ENCODE data around the gene CCKAR. TPM values are rescaled to one million over a fixed set of nuclear protein-coding genes. Genes with fewer than 3 reads are reported as not detected.
"Not testable (repeated sequence)": the region's sequence is repeated elsewhere in the genome, so short reads cannot be mapped to it uniquely, and the experiment has no call there.

CCKAR gene
- total and polyA plus RNA-seq, 7 donors, result not detected

- Histone ChIP-seq H3K4me3 (no peak overlapping the region), H3K36me3 (ENCODE audit: insufficient read depth in 1 of 2, low read depth in 1 of 2) (no peaks in the 10 kb centered on the region), H3K27ac (no peak overlapping the region), H3K27me3 (ENCODE audit: insufficient read depth in 3 of 3, low read length in 2 of 3) (no peaks in the 10 kb centered on the region), H3K9me3 (no peaks in the 10 kb centered on the region), H3K4me1 (no peaks in the 10 kb centered on the region)
- WGBS, 3 donors, result 78 to 90% (median 86%) methylated on average over 4 of the region's 4 CpGs
- ATAC-seq, result no peak
- no peak for DNase-seq
- intact Hi-C loops (cut with DNase I), result no loop called here
- no peak for TF ChIP-seq CTCF (IDR thresholded peaks at IDR 0.05)
Measured at GRCh38 chr4:26507286-26507685, 17.0 kb upstream of the CCKAR start.

DNA sequence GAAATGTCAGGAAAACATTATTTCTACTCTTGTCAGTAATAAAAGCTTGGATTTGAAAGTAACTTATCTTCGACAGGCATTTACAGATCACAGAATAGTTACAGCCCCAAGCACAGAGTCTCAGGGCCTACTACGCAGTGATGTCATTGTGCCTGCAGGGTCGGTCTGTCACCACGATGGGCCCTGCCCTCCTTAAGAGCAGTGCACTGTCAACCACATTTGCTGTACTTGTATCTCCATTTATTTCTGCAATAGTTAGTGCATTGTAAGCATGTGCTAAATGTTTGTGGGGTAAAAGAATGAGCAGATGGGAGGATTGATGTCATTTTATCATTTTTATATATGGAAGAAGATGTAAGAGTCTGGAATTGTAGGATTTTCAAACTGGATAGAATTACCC is 13.6 kb upstream of the CCKAR start:
- Histone ChIP-seq H3K36me3 (ENCODE audit: insufficient read depth in 1 of 2, low read depth in 1 of 2) (no peaks in the 10 kb centered on the region), H3K4me3 (peak overlapping the region; percentile 25), H3K9me3 (peaks cover 12% of the 10 kb centered on the region), H3K27me3 (ENCODE audit: insufficient read depth in 3 of 3, low read length in 2 of 3) (no peaks in the 10 kb centered on the region), H3K27ac (no peak overlapping the region), H3K4me1 (no peaks in the 10 kb centered on the region)
- ATAC-seq (no peak), DNase-seq (no peak)
- intact Hi-C loops (cut with DNase I), result no loop called here
- WGBS, 3 donors, result 66 to 76% (median 70%) methylated on average over 4 of the region's 4 CpGs
- no peak for TF ChIP-seq CTCF (IDR thresholded peaks at IDR 0.05)

DNA sequence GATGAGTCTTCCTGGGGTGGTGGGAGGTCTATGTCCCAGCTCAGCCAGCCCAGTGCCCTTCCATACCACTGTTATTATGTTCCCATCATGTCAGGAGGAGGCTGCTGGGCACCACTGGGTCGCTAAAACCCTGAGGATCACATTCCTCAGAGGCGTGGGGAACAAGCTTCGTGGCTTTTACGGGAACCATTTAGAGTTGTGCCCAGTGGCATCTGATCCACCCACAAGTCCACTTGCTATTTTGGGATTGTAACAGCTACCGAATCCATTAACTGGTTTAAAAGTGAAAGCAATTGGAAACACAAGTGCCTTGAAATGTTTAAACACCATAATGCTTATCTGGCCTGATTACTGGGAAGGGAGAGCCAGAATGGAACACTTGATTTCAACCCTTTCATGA is 13.1 kb upstream of the CCKAR start:
- WGBS, 3 donors, result 20 to 54% (median 28%) methylated on average over 5 of the region's 5 CpGs
- no peak for TF ChIP-seq CTCF (IDR thresholded peaks at IDR 0.05)
- DNase-seq, result no peak
- intact Hi-C loops (cut with DNase I), result no loop called here
- Histone ChIP-seq H3K4me1 (no peaks in the 10 kb centered on the region), H3K27me3 (ENCODE audit: insufficient read depth in 3 of 3, low read length in 2 of 3) (no peaks in the 10 kb centered on the region), H3K9me3 (peaks cover 12% of the 10 kb centered on the region), H3K36me3 (ENCODE audit: insufficient read depth in 1 of 2, low read depth in 1 of 2) (no peaks in the 10 kb centered on the region), H3K27ac (no peak overlapping the region), H3K4me3 (peak overlapping the region; percentile 25)
- peak in 1 of 4 donors; percentile 37 for ATAC-seq

DNA sequence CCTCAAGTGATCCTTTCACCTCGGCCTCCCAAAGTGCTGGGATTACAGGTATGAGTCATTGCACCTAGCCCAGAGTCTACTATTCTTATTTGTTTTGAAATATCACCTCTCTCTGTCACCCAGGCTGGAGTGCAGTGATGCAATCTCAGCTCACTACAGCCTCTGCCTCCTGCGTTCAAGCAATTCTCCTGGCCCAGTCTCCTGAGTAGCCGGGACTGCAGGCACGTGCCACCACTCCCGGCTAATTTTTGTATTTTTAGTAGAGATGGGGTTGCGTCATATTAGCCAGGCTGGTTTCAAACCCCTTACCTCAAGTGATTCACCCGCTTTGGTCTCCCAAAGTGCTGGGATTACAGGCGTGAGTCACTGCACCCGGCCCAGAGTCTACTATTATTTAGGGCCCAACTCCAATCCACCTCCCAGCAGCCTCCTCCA is 10.3 kb upstream of the CCKAR start:
- ATAC-seq; H3K27ac ChIP-seq; H3K4me1 ChIP-seq; intact Hi-C loops (cut with DNase I); DNase-seq; H3K27me3 ChIP-seq (ENCODE audit: insufficient read depth in 3 of 3, low read length in 2 of 3); H3K36me3 ChIP-seq (ENCODE audit: insufficient read depth in 1 of 2, low read depth in 1 of 2); H3K4me3 ChIP-seq: not testable (repeated sequence)
- H3K9me3 ChIP-seq, result peaks cover 12% of the 10 kb centered on the region
- WGBS, 3 donors, result 90 to 92% (median 91%) methylated on average over 9 of the region's 9 CpGs

GRCh38 chr4:26496207-26496783 is 6.0 kb upstream of the CCKAR start:
- ATAC-seq, result no peak
- intact Hi-C loops (cut with DNase I), result no loop called here
- no peak overlapping the region for H3K4me3 ChIP-seq
- H3K36me3 ChIP-seq (ENCODE audit: insufficient read depth in 1 of 2, low read depth in 1 of 2), result no peaks in the 10 kb centered on the region
- H3K9me3 ChIP-seq, result peaks cover 12% of the 10 kb centered on the region
- 64 to 68% (median 64%) methylated on average over 8 of the region's 8 CpGs for WGBS, 3 donors
- H3K27me3 ChIP-seq (ENCODE audit: insufficient read depth in 3 of 3, low read length in 2 of 3), result peaks cover 0 to 1% (median 0%) of the 10 kb centered on the region in 3 donors
- no peak for TF ChIP-seq CTCF (IDR thresholded peaks at IDR 0.05)
- H3K27ac ChIP-seq, result no peak overlapping the region
- no peak for DNase-seq
- H3K4me1 ChIP-seq, result no peaks in the 10 kb centered on the region

Data from psoas muscle (tissue), 8 donors.